Breast epithelium (tissue), 3 donors: ENCODE measurements around the gene COQ8B.

ENCODE experiments used
- POLR2A ChIP-seq: fragments of 450-650 bp; IDR thresholded peaks from one replicate; pipeline ENCODE4 v1.6.1; 2016; ENCODE audit warnings: antibody characterized with exemption, mild to moderate bottlenecking, moderate library complexity
- POLR2AphosphoS5 ChIP-seq, 3 donors: sonication (generic); formaldehyde crosslinking; IDR thresholded peaks; one replicate each; pipeline ENCODE4 v1.6.1; 2017; ENCODE audit warnings: antibody characterized with exemption in 3 of 3
- TF ChIP-seq, protein P1 (sequence below), 3 donors: fragments of 450-650 bp; IDR thresholded peaks; one replicate each; pipeline ENCODE4 v1.5.1; 2016 to 2017; ENCODE audit warnings: antibody characterized with exemption in 3 of 3, mild to moderate bottlenecking in 3 of 3, moderate library complexity in 3 of 3

- TF ChIP-seq, protein P1, sequence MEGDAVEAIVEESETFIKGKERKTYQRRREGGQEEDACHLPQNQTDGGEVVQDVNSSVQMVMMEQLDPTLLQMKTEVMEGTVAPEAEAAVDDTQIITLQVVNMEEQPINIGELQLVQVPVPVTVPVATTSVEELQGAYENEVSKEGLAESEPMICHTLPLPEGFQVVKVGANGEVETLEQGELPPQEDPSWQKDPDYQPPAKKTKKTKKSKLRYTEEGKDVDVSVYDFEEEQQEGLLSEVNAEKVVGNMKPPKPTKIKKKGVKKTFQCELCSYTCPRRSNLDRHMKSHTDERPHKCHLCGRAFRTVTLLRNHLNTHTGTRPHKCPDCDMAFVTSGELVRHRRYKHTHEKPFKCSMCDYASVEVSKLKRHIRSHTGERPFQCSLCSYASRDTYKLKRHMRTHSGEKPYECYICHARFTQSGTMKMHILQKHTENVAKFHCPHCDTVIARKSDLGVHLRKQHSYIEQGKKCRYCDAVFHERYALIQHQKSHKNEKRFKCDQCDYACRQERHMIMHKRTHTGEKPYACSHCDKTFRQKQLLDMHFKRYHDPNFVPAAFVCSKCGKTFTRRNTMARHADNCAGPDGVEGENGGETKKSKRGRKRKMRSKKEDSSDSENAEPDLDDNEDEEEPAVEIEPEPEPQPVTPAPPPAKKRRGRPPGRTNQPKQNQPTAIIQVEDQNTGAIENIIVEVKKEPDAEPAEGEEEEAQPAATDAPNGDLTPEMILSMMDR (IDR thresholded peaks at IDR 0.05) = no peak
- no peak for TF ChIP-seq POLR2A
- no peak for TF ChIP-seq POLR2AphosphoS5 (IDR thresholded peaks at IDR 0.05)
These were observed 47.6 kb downstream of the COQ8B start for GRCh38 chr19:40668991-40669614.
